IPS DF 6.9 (cell line): Measurements from ENCODE around the gene DNAJB6.

Experiments used
- DNase-seq: peaks from one replicate; pipeline ENCODE4 v3.0.0-alpha.2; 2013; ENCODE audit warnings: low read depth, low spot score
- H3K27ac ChIP-seq: one replicate; pipeline ENCODE4 v1.5.1; 2013; ENCODE audit warnings: low read length, control low read depth
- H3K27me3 ChIP-seq: 2 replicates; pipeline ENCODE4 v1.6.1; 2013; ENCODE audit warnings: mild to moderate bottlenecking, low read length; ENCODE audit not compliant: control insufficient read depth, insufficient read depth
- H3K36me3 ChIP-seq: 2 replicates; pipeline ENCODE4 v1.6.1; 2013; ENCODE audit warnings: low read length; ENCODE audit not compliant: control insufficient read depth, insufficient read depth
- H3K4me1 ChIP-seq: 2 replicates; pipeline ENCODE4 v1.6.1; 2013; ENCODE audit warnings: low read length; ENCODE audit not compliant: control insufficient read depth, insufficient read depth
- H3K4me3 ChIP-seq: 2 replicates; pipeline ENCODE4 v1.5.1; 2013; ENCODE audit warnings: mild to moderate bottlenecking, low read length
- H3K9me3 ChIP-seq: 2 replicates; pipeline ENCODE4 v1.6.1; 2013; ENCODE audit warnings: low read length, inconsistent platforms; ENCODE audit not compliant: control insufficient read depth, insufficient read depth
- WGBS: extraction: QIAGEN DNeasy Blood & Tissue Kit; methylation state at CpG from one replicate; pipeline ENCODE4 v1.1.7; 2013; ENCODE audit warnings: mixed read lengths, missing lambda C conversion rate; ENCODE audit not compliant: insufficient read length, insufficient coverage; 5-methylcytosine and 5-hydroxymethylcytosine counted together

DNAJB6 gene

DNA sequence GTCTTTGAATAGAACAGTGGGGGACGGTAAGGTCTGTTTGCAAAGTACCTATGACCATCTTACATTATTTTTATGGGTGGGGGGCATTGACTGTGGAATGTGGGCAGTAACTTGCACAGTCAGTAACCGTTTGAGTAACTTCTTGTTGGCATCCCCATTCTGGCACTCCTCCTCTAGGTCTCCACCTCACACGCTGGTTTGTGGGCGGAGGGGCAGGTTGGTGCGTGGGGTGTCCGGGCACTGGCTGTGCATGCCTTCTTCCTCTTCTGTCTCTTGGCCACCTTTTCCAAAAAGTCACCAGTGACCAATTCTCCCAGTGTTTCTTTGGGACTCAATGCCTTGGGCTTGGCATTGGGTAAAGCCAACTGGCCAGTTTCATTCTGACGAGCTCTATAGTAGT lies 43.6 kb downstream of the DNAJB6 start:
- Histone ChIP-seq H3K36me3 (peaks cover 14% of the 10 kb centered on the region), H3K9me3 (no peaks in the 10 kb centered on the region), H3K4me3 (no peak overlapping the region), H3K27ac (no peak overlapping the region), H3K4me1 (peaks cover 2% of the 10 kb centered on the region), H3K27me3 (no peaks in the 10 kb centered on the region)
- DNase-seq = no peak
- WGBS = no CpG with 5 or more reads among the region's 7 CpGs

DNA sequence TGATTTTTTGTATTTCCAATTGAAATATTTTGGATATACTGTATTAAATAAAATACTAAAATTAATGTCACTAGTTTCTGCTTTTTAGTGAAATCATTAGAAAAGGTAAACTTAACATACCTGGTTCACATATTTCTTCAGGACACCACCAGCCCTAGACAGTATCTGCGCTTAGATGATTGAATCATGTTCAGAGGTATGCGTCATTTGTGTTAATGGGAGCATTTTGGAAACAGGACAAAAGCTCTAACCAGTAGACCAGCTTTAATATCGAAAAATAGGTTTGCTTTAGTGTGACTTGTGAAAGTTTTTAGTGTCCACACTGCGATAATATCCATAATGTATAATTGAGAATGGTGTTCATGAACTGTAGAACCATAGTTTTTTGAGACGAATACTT lies 47.1 kb downstream of the DNAJB6 start:
- no peak overlapping the region for H3K4me3 ChIP-seq
- H3K36me3 ChIP-seq = peaks cover 10% of the 10 kb centered on the region; the same call in 1 of the 2 replicates
- DNase-seq = no peak
- no CpG with 5 or more reads among the region's 5 CpGs for WGBS
- no peak overlapping the region for H3K27ac ChIP-seq
- H3K4me1 ChIP-seq = no peaks in the 10 kb centered on the region
- H3K27me3 ChIP-seq = no peaks in the 10 kb centered on the region
- no peaks in the 10 kb centered on the region for H3K9me3 ChIP-seq

DNA sequence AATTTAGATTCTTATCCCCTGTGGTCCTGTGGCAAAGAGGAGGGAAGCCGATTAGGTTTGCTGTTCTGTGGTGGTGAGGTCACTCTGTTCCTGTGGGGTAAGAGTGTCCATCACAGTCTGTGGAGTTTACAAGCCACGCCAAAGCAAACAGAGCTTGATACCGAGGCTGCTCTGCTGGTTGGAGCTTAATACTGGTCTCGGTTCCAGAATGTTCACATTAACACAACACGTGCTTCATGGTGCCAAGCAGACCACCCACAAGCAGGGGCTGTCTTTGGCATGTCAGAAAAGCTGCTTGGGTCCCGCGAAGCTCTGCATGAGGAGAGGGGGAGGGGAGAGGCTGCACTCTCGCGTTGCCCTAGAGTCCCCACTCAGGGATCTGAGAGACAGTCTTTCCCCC lies 47.5 kb downstream of the DNAJB6 start:
- no peaks in the 10 kb centered on the region for H3K27me3 ChIP-seq
- WGBS = no CpG with 5 or more reads among the region's 9 CpGs
- H3K36me3 ChIP-seq = peaks cover 10% of the 10 kb centered on the region; the same call in 1 of the 2 replicates
- H3K4me3 ChIP-seq = no peak overlapping the region
- no peaks in the 10 kb centered on the region for H3K4me1 ChIP-seq
- DNase-seq = no peak
- no peaks in the 10 kb centered on the region for H3K9me3 ChIP-seq
- no peak overlapping the region for H3K27ac ChIP-seq

DNA sequence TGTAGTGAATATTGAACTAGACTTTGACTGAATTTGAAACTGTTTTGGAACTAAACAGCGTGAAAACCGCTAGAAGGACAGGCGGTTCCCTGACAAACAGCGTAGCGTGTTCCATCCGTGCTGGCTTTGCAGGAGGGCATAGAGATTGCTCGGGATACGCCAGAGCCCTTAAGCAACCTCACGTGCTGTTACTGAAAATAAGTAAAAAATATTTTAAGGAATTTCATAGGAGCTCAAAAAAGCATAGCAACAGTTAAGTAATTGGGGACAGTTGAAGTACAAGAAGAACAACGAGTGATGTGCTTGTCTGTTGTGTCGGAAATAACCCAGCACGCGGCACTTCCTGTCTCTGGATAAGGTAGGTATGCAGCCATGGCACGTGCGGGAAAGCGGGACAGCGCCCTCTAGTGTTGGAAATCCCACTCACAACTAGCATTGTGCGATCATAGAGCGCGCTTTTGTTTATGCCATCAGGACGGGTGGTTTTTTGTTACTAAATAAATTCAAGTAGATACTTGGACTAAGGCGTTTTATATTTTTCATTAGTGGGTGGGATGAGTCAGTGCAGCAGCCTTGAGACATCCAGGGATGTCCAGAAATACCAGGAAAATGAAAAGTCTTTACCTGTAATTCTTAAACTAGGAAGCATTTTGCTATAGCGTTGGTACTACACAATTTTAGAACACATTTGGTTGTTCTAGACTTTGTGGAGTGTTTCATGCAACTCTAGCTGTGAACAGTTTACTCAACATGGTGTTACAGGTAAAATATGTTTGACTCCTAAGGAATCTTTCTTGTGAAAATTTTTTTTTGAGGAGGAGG lies 50.4 kb downstream of the DNAJB6 start:
- 0 out of 2 replicates have a peak, but pooled peaks cover 2% of the 10 kb centered on the region for H3K4me1 ChIP-seq
- no CpG with 5 or more reads among the region's 23 CpGs for WGBS
- peaks cover 24% of the 10 kb centered on the region for H3K36me3 ChIP-seq
- H3K4me3 ChIP-seq = no peak overlapping the region
- no peaks in the 10 kb centered on the region for H3K27me3 ChIP-seq
- H3K27ac ChIP-seq = no peak overlapping the region
- H3K9me3 ChIP-seq = no peaks in the 10 kb centered on the region
- peak; percentile 82 for DNase-seq

DNA sequence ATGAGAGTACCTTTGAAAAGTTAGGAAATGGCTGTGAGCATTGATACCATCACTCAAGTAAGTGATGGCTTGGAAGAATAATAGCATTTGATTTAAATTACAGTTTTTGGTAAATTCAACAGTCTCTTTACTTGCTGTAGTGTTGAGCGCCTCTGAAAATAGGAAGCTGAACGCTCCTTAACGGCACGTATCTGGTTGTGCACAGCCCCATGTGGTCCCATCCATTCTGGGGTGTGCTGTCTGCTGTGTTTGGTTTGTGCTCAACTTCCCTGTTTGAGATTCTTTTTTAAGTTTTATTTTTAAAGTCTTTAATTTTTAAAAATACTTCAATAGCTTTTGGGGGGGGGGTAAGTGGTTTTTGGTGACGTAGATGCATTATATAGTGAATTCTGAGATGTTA lies 51.5 kb downstream of the DNAJB6 start:
- Histone ChIP-seq H3K36me3 (peaks cover 23% of the 10 kb centered on the region), H3K27ac (no peak overlapping the region), H3K9me3 (no peaks in the 10 kb centered on the region), H3K27me3 (no peaks in the 10 kb centered on the region), H3K4me3 (no peak overlapping the region), H3K4me1 (0 out of 2 replicates have a peak, but pooled peaks cover 2% of the 10 kb centered on the region)
- WGBS = no CpG with 5 or more reads among the region's 5 CpGs
- DNase-seq = no peak

DNA sequence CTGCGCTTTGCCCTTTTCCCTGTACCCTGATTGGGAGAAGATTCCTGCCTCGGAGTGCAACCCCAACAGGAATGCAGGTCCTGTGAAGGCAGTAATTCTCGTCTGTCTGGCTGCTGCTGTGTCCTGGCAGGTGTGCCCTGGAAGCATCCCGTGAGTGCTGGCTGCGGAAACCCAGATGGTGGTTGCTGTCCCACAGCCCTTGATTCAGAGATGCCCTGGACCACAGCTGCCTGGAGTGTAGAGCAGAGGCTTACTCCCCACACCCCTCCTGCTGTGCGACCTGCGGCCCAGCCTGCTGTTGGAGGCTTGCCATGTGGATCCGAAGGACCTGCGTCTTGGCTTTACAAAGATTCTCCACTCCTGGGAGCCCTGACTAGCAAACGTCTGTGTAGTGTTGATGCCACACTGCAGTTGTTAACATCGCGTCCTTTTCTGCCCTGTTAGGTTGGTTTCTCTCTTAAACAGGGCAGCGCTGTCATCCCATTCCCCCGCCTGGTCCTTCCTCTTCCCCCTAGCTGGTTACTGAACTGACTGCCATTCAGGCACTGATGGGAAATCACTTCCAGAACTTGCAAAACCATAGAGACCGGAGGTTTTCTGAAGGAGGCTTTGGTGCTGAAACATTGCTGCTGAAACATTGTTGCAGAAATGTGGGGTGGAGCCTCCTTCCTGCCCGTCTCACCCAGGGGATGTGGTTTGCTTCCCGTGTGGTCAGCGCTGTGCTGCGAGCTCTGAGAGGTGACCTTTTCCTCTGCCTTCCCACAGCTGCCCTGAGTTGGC lies 53.3 kb downstream of the DNAJB6 start:
- no CpG with 5 or more reads among the region's 19 CpGs for WGBS
- Histone ChIP-seq H3K4me1 (0 out of 2 replicates have a peak, but pooled peaks cover 2% of the 10 kb centered on the region), H3K27me3 (no peaks in the 10 kb centered on the region), H3K9me3 (no peaks in the 10 kb centered on the region), H3K4me3 (no peak overlapping the region), H3K27ac (no peak overlapping the region), H3K36me3 (peaks cover 16% of the 10 kb centered on the region)
- DNase-seq = no peak

DNA sequence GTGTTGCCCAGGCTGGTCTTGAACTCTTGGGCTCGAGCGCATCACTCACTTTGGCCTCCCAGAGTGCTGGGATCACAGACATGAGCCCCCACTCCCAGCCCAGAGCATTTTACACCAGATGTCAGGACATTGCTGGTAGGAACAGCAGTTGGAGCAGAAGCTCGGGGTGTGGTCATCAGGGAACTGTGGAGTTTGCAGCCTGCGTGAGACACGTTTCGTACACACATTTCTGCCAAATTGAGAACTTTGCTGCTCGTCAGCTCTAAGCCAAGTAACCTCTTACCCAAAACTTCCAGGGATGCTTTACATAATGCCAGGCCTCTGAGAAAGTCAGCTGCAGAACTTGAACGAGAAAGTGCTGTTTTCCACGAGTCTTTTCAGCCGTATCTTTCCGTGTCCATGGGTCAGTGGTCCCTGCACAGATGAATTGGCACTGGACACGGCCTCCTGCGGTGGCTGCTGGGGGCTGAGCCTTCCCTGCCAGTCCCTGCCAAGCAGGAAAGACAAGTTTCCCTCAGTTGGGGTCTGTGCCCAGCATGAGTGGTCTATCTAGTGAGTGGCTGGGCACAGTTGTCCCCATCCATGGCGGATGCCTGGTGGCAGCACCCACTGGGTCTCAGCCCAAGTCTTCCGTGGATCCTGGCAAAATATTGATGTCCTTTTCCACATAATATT lies 54.4 kb downstream of the DNAJB6 start:
- Histone ChIP-seq H3K27ac (no peak overlapping the region), H3K4me1 (0 out of 2 replicates have a peak, but pooled peaks cover 2% of the 10 kb centered on the region), H3K4me3 (no peak overlapping the region), H3K9me3 (no peaks in the 10 kb centered on the region), H3K36me3 (peaks cover 16% of the 10 kb centered on the region), H3K27me3 (no peaks in the 10 kb centered on the region)
- DNase-seq = no peak
- no CpG with 5 or more reads among the region's 15 CpGs for WGBS

DNA sequence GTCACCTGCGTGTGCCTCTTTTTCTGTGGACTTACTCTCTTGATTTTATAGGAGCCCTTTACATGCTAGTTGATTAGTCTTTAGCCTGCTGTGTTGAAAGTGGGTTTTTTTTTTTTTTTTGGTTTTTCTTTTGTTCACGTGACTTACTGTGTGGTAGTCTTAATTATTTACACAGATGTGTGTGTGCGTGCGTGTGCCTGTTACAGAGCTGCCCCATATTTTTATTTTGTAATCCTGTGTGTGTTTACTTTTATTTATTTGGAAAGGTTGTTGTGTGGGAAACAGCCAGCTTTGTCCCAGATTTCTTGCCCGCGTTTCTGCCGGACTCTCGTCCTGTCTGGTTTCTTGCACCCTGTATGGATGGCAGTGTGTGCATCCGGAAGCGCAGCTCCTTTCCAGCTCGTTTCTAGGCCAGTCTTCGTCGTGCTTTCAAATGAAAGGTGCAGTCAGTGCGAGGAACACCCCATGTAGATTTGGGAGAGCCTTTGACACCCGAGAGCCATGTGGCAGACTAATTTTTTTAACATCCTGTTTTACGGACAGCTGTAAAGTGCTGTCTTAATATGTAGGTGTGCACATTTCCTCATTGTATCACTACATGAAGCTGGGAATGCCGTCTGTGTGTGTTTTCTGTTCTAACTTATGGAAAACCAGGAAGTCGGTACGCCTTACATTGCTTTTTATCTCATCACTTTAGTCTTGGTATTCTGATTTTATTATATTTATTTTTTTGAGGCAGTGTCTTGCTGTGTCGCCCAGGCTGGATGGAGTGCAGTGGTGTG lies 55.6 kb downstream of the DNAJB6 start:
- no peak overlapping the region for H3K27ac ChIP-seq
- 0 out of 2 replicates have a peak, but pooled peaks cover 2% of the 10 kb centered on the region for H3K4me1 ChIP-seq
- peaks cover 16% of the 10 kb centered on the region for H3K36me3 ChIP-seq

DNA sequence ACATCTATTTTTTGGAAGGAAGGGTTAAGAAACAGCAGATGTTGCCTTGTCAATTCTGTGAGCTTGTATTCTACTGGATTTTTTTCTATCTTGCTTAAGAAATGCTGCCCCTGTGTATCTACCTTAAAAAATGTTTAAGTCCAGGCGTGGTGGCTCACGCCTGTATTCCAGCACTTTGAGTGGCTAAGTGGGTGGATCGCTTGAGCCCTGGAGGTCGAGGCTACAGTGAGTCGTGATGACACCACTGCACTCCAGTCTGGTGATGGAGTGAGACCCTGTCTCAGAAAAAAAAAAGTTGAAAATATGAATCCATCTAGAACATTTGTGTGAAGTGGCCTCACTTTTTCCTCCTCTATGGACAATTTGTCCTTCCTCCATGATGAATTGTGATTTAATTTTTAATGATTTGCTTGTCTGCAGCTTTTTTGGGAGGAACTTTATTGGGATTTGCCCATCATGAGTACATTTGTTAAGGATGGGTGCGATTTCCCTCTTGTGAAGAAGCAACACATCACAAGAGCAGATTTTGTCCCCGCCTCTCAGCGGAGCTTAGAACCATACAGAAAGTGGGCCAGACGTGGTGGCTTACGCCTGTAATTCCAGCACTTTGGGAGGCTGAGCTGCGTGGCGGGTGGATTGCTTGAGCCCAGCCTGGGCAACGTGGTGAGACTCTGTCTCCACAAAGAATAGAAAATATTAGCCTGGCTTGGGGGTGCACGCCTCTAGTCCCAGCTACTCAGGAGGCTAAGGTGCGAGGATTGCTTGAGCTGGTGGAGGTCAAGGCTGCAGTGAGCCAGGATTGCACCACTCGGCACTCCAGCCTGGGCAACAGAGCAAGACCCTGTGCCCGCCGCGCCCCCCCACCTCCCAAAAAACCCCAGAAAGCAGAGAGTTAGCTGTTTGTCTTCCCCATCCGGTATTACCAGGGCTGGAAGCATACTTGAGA lies 57.7 kb downstream of the DNAJB6 start:
- no CpG with 5 or more reads among the region's 20 CpGs for WGBS

More for the DNA sequence above, 55.6 kb downstream of the DNAJB6 start:
- no peak overlapping the region for H3K4me3 ChIP-seq
- no CpG with 5 or more reads among the region's 20 CpGs for WGBS
- no peaks in the 10 kb centered on the region for H3K27me3 ChIP-seq
- DNase-seq = no peak
- no peaks in the 10 kb centered on the region for H3K9me3 ChIP-seq

More for the DNA sequence above, 57.7 kb downstream of the DNAJB6 start:
- H3K4me1 ChIP-seq = 0 out of 2 replicates have a peak, but pooled peaks cover 2% of the 10 kb centered on the region
- H3K36me3 ChIP-seq = peaks cover 19% of the 10 kb centered on the region
- no peaks in the 10 kb centered on the region for H3K27me3 ChIP-seq
- no peak for DNase-seq
- no peak overlapping the region for H3K27ac ChIP-seq
- no peak overlapping the region for H3K4me3 ChIP-seq
- H3K9me3 ChIP-seq = no peaks in the 10 kb centered on the region
